Tibial nerve (tissue), 4 donors: ENCODE data around the gene KDM4C. TPM values are rescaled to one million over a fixed set of nuclear protein-coding genes. Genes with fewer than 3 reads are reported as not detected.

Experiments used
- DNase-seq, 2 donors: peaks; one replicate each; pipeline ENCODE4 v3.0.0-alpha.2; 2019; ENCODE audit warnings: low spot score in 2 of 2
- H3K27ac ChIP-seq, 4 donors: fragments of 200-600 bp; sonication (generic) in 3 of 4; one replicate each; pipeline ENCODE4 v1.5.1; 2017 to 2019; ENCODE audit warnings: mild to moderate bottlenecking in 1 of 4
- H3K27me3 ChIP-seq, 2 donors: fragments of 200-600 bp; sonication (generic) in 1 of 2; one replicate each; pipeline versions ENCODE4 v1.5.1 to v1.6.0; 2017 to 2019
- H3K36me3 ChIP-seq, 3 donors: fragments of 200-600 bp; sonication (generic); one replicate each; pipeline ENCODE4 v1.5.1; 2018 to 2019
- H3K4me1 ChIP-seq, 4 donors: fragments of 200-600 bp; sonication (generic) in 3 of 4; one replicate each; pipeline ENCODE4 v1.5.1; 2017 to 2019
- H3K4me3 ChIP-seq, 4 donors: fragments of 200-600 bp; sonication (generic) in 3 of 4; one replicate each; pipeline ENCODE4 v1.5.1; 2017 to 2019; ENCODE audit warnings: mild to moderate bottlenecking in 1 of 4, moderate library complexity in 1 of 4
- H3K9me3 ChIP-seq, 4 donors: fragments of 200-600 bp; sonication (generic) in 3 of 4; one replicate each; pipeline ENCODE4 v1.5.1; 2017 to 2019
- EP300 ChIP-seq, 2 donors: sonication (generic); formaldehyde crosslinking; IDR thresholded peaks; one replicate each; pipeline ENCODE4 v1.6.1; 2017; ENCODE audit warnings: antibody characterized with exemption in 2 of 2, mild to moderate bottlenecking in 1 of 2
- POLR2A ChIP-seq, 2 donors: fragments of 450-650 bp; IDR thresholded peaks; one replicate each; pipeline ENCODE4 v1.6.1; 2017; ENCODE audit warnings: antibody characterized with exemption in 2 of 2, mild to moderate bottlenecking in 2 of 2, moderate library complexity in 2 of 2
- WGBS, 2 donors: methylation state at CpG; one replicate each; pipeline ENCODE4 v1.1.5; 2018; 5-methylcytosine and 5-hydroxymethylcytosine counted together
- total RNA-seq, 4 donors: library from RNA; depleted of rRNA; stranded (reverse); fragments of >200 nt; gene quantifications; one replicate each; pipeline ENCODE4 v1.1.0, GENCODE V29; 2016
- TF ChIP-seq, protein P1 (sequence below), 5 experiments: fragments of 200-600 bp in 3 of 5; fragments of 450-650 bp in 2 of 5; sonication (generic) in 3 of 5; IDR thresholded peaks; one replicate each; pipeline ENCODE4 v1.5.1; 2016 to 2019; ENCODE audit warnings: antibody characterized with exemption in 5 of 5, mild to moderate bottlenecking in 3 of 5, moderate library complexity in 2 of 5

The KDM4C gene
- total RNA-seq, 4 donors from 2014 or later = 27.8 to 47.7 (median 38.1) TPM

DNA sequence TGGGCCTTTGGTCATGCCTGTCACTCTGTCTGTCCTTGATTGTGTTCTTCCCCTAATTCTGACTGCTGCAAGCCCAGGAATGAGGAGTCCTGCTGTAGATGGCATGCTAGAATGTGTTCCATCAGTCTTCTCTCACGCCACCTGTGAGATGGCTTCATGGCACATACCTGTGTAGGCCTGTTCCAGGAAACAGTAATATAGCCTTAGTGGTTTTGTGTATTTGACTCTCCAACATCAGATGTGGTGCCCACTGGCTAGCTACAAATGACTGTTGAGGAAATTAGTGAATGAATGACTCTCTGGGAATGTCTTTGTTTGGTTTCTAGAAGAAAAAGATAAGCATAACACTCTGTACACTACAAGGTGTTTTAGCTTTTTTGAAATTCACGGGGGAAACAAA lies 367.5 kb downstream of the KDM4C start:
- TF ChIP-seq EP300 (IDR thresholded peaks at IDR 0.05) = no peak
- TF ChIP-seq, protein P1, sequence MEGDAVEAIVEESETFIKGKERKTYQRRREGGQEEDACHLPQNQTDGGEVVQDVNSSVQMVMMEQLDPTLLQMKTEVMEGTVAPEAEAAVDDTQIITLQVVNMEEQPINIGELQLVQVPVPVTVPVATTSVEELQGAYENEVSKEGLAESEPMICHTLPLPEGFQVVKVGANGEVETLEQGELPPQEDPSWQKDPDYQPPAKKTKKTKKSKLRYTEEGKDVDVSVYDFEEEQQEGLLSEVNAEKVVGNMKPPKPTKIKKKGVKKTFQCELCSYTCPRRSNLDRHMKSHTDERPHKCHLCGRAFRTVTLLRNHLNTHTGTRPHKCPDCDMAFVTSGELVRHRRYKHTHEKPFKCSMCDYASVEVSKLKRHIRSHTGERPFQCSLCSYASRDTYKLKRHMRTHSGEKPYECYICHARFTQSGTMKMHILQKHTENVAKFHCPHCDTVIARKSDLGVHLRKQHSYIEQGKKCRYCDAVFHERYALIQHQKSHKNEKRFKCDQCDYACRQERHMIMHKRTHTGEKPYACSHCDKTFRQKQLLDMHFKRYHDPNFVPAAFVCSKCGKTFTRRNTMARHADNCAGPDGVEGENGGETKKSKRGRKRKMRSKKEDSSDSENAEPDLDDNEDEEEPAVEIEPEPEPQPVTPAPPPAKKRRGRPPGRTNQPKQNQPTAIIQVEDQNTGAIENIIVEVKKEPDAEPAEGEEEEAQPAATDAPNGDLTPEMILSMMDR (IDR thresholded peaks at IDR 0.05) = no peak
- peaks cover 0 to 40% (median 0%) of the 10 kb centered on the region in 3 donors for H3K36me3 ChIP-seq
- no peaks in the 10 kb centered on the region for H3K9me3 ChIP-seq
- no peak overlapping the region for H3K4me3 ChIP-seq
- H3K27me3 ChIP-seq = no peaks in the 10 kb centered on the region
- H3K4me1 ChIP-seq = no peaks in the 10 kb centered on the region
- WGBS, 2 donors = 96% methylated on average over 2 of the region's 2 CpGs
- no peak for DNase-seq
- no peak overlapping the region for H3K27ac ChIP-seq

DNA sequence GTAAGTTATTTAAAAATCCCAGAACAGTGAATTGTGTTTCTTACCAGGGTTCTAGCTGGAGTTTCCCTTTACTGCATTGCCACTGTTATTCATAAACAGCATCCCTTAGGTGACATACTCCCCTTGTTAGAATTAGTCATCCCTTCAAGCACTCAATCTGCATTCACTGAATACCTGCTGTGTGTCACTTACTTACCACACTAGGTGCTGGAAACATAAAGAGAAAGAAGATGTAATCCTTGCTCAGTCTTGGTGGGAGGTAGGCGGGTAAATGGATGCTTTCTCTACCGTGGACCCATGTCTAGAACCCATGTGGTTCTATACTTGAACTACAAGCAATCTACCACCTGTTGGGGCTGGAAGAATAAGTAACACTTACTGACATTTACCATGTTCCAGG lies 371.6 kb downstream of the KDM4C start:
- peaks cover 0 to 52% (median 2%) of the 10 kb centered on the region in 3 donors for H3K36me3 ChIP-seq
- H3K4me3 ChIP-seq = no peak overlapping the region
- no peaks in the 10 kb centered on the region for H3K4me1 ChIP-seq
- WGBS, 2 donors = 41 to 66% methylated on average over 2 of the region's 2 CpGs
- no peaks in the 10 kb centered on the region for H3K9me3 ChIP-seq
- DNase-seq = no peak
- no peaks in the 10 kb centered on the region for H3K27me3 ChIP-seq
- no peak overlapping the region for H3K27ac ChIP-seq
- no peak for TF ChIP-seq EP300 (IDR thresholded peaks at IDR 0.05)
- TF ChIP-seq POLR2A (IDR thresholded peaks at IDR 0.05) = no peak
- TF ChIP-seq, protein P1 (IDR thresholded peaks at IDR 0.05) = no peak

DNA sequence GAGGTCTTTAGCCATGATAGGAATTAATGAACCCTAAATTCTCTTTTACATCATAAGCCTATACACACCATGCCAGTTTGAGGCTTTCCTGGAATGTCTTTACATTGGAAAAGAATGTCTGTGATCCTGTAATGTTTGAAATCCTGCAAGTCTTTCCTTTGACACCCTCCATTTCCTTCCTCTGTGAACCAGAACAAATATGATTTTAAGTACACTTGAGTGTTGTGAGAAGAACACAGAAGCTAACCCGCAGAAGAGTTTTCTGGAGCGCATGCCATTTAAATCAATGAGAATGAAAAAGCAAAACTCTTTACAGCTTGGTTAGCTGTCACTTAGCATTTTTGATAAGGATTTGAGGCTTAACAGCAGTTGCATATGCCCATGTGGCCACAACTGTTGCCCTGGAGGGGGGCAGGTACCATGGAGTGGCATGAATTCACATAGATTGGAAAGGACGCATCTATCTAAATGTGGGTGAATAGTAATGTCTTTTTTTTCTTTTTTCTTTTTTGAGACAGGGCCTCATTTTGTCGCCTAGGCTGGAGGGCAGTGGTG lies 372.6 kb downstream of the KDM4C start:
- H3K9me3 ChIP-seq = no peaks in the 10 kb centered on the region
- TF ChIP-seq EP300 (IDR thresholded peaks at IDR 0.05) (no peak), POLR2A (IDR thresholded peaks at IDR 0.05) (no peak)
- TF ChIP-seq, protein P1 (IDR thresholded peaks at IDR 0.05) = no peak
- WGBS, 2 donors = 95 to 96% methylated on average over 4 of the region's 4 CpGs
- H3K27me3 ChIP-seq = no peaks in the 10 kb centered on the region
- no peak for DNase-seq
- peaks cover 0 to 50% (median 2%) of the 10 kb centered on the region in 3 donors for H3K36me3 ChIP-seq
- H3K4me3 ChIP-seq = no peak overlapping the region
- no peaks in the 10 kb centered on the region for H3K4me1 ChIP-seq
- no peak overlapping the region for H3K27ac ChIP-seq

DNA sequence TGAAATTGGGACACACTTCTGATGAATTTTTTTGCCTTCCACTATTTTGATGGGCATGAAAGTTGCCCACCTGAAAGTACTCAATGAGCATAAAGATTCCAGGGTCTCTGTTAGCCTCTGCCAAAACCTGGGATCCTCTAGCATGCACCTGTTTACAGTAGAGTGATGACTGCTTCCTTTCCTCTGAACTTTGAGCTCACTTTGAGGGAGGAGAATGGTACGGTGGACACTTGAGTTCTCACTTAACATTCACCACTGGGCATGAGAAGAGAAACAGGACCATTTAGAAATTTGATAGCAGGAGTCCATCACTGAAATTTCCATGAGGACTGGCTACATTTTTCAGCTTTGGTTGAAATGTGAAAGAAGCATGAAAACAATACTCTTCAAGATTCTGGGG lies 374.8 kb downstream of the KDM4C start:
- no peak overlapping the region for H3K4me3 ChIP-seq
- H3K9me3 ChIP-seq = no peaks in the 10 kb centered on the region
- H3K36me3 ChIP-seq = peaks cover 0 to 56% (median 2%) of the 10 kb centered on the region in 3 donors
- no peaks in the 10 kb centered on the region for H3K27me3 ChIP-seq
- no peak overlapping the region for H3K27ac ChIP-seq
- 0% methylated on average over 1 of the region's 1 CpG for WGBS, 2 donors
- H3K4me1 ChIP-seq = no peaks in the 10 kb centered on the region
- no peak for DNase-seq
- TF ChIP-seq, protein P1 (IDR thresholded peaks at IDR 0.05) = no peak
- TF ChIP-seq POLR2A (IDR thresholded peaks at IDR 0.05) = no peak
- no peak for TF ChIP-seq EP300 (IDR thresholded peaks at IDR 0.05)

DNA sequence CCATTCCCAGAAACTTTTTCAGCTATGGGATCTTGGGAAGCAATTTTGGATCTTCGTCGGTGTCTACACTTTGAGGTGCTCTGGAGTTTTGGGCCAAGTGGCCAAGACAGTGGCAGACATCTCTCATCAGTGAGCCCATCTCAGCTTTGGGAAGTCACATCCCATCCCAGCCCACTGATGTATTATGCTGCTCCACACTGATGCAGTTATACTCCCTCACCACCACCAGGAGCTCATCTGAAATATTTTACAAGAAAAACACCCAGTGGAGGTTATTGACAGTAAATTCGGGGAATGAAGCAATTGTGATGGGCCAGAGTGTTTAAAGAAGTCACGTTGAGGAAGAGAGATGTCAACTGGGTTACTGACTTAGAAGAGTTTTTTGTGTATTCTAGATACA lies 378.0 kb downstream of the KDM4C start:
- H3K4me3 ChIP-seq = no peak overlapping the region
- H3K36me3 ChIP-seq = peaks cover 0 to 35% (median 0%) of the 10 kb centered on the region in 3 donors
- DNase-seq = no peak
- 80 to 90% methylated on average over 4 of the region's 4 CpGs for whole genome bisulfite sequencing, 2 donors
- TF ChIP-seq POLR2A (IDR thresholded peaks at IDR 0.05) (no peak), EP300 (IDR thresholded peaks at IDR 0.05) (no peak)
- TF ChIP-seq, protein P1 (IDR thresholded peaks at IDR 0.05) = no peak
- no peaks in the 10 kb centered on the region for H3K9me3 ChIP-seq
- H3K27me3 ChIP-seq = no peaks in the 10 kb centered on the region
- H3K4me1 ChIP-seq = no peaks in the 10 kb centered on the region
- no peak overlapping the region for H3K27ac ChIP-seq
